Measurements from ENCODE around the gene LBX1.

GRCh38 chr10:101188942-101189341 lies 40.3 kb downstream of the LBX1 start:
- TF ChIP-seq CTCF (IDR thresholded peaks at IDR 0.05) (no peak), POLR2A (IDR thresholded peaks at IDR 0.05) (no peak), POLR2AphosphoS5 (IDR thresholded peaks at IDR 0.05; ENCODE audit: insufficient read depth in 1 of 2, low read depth in 1 of 2) (no peak)

Measured in vagina (tissue), 2 donors.